Thymus (tissue), 11 donors: ENCODE data around the gene QKI. TPM values are rescaled to one million over a fixed set of nuclear protein-coding genes. Genes with fewer than 3 reads are reported as not detected.
"Not testable (repeated sequence)": the region's sequence is repeated elsewhere in the genome, so short reads cannot be mapped to it uniquely, and the experiment has no call there.

Experiments
- DNase-seq, 9 donors: peaks; one replicate each; pipeline ENCODE4 v3.0.0-alpha.2; 2013; ENCODE audit warnings: low spot score in 9 of 9, low read depth in 6 of 9, missing footprints in 1 of 9
- H3K27ac ChIP-seq, 2 donors: one replicate each; pipeline ENCODE4 v1.5.1; 2013; ENCODE audit warnings: control low read depth in 1 of 2, low read depth in 1 of 2, low read length in 1 of 2, mild to moderate bottlenecking in 1 of 2, moderate library complexity in 1 of 2
- H3K27me3 ChIP-seq, 2 donors: one replicate each; pipeline ENCODE4 v1.5.1; 2013; ENCODE audit warnings: low read length in 1 of 2; ENCODE audit not compliant: control insufficient read depth in 2 of 2, insufficient read depth in 1 of 2
- H3K36me3 ChIP-seq, 2 donors: one replicate each; pipeline ENCODE4 v1.5.1; 2013; ENCODE audit warnings: low read length in 1 of 2, mild to moderate bottlenecking in 1 of 2, moderate library complexity in 1 of 2; ENCODE audit not compliant: control insufficient read depth in 2 of 2, insufficient read depth in 2 of 2
- H3K4me1 ChIP-seq, 2 donors: one replicate each; pipeline ENCODE4 v1.5.1; 2013; ENCODE audit warnings: low read length in 2 of 2; ENCODE audit not compliant: control insufficient read depth in 2 of 2, insufficient read depth in 2 of 2
- H3K4me3 ChIP-seq, 2 donors: one replicate each; pipeline ENCODE4 v1.5.1; 2013; ENCODE audit warnings: low read length in 2 of 2, control low read depth in 1 of 2, mild to moderate bottlenecking in 1 of 2
- H3K9me3 ChIP-seq, 2 donors: one replicate each; pipeline ENCODE4 v1.5.1; 2013; ENCODE audit warnings: low read length in 1 of 2, mild to moderate bottlenecking in 1 of 2; ENCODE audit not compliant: control insufficient read depth in 2 of 2, insufficient read depth in 1 of 2
- WGBS: extraction: QIAGEN DNeasy Blood & Tissue Kit; methylation state at CpG from one replicate; pipeline ENCODE4 v1.1.7; 2013; 5-methylcytosine and 5-hydroxymethylcytosine counted together
- polyA plus RNA-seq: library from polyadenylated mRNA; stranded (reverse); fragments of 200-250 nt; gene quantifications from one replicate; pipeline ENCODE4 v1.2.3, GENCODE V29; 2013
- total RNA-seq: library from RNA; stranded (reverse); fragments of 120-200 nt; gene quantifications from one replicate; pipeline ENCODE4 v1.2.4, GENCODE V29; 2013
- donor health status: healthy.

The QKI gene
- total and polyA plus RNA-seq, 2 donors, result 23.5 to 80.1 TPM

- no peak overlapping the region for H3K27ac ChIP-seq
- H3K4me3 ChIP-seq, result no peak overlapping the region
- no peaks in the 10 kb centered on the region for H3K9me3 ChIP-seq
- H3K4me1 ChIP-seq, result no peaks in the 10 kb centered on the region
- WGBS, result 76% methylated on average over 9 of the region's 9 CpGs
- no peaks in the 10 kb centered on the region for H3K27me3 ChIP-seq
- H3K36me3 ChIP-seq, result no peaks in the 10 kb centered on the region
- no peak for DNase-seq
Measured at GRCh38 chr6:163373240-163373639, 41.3 kb upstream of the QKI start.

GRCh38 chr6:163375361-163375760 is 39.2 kb upstream of the QKI start:
- H3K9me3 ChIP-seq, result no peaks in the 10 kb centered on the region
- H3K4me1 ChIP-seq, result no peaks in the 10 kb centered on the region
- no peak overlapping the region for H3K4me3 ChIP-seq
- no peak overlapping the region for H3K27ac ChIP-seq
- H3K36me3 ChIP-seq, result no peaks in the 10 kb centered on the region
- 95% methylated on average over 10 of the region's 10 CpGs for WGBS
- no peak for DNase-seq
- no peaks in the 10 kb centered on the region for H3K27me3 ChIP-seq

GRCh38 chr6:163376187-163376586 is 38.3 kb upstream of the QKI start:
- Histone ChIP-seq H3K4me3 (no peak overlapping the region), H3K27ac (no peak overlapping the region), H3K27me3 (no peaks in the 10 kb centered on the region), H3K4me1 (no peaks in the 10 kb centered on the region), H3K36me3 (no peaks in the 10 kb centered on the region), H3K9me3 (no peaks in the 10 kb centered on the region)
- no peak for DNase-seq
- WGBS, result 97% methylated on average over 7 of the region's 7 CpGs

- Histone ChIP-seq H3K4me1 (no peaks in the 10 kb centered on the region), H3K27me3 (no peaks in the 10 kb centered on the region), H3K36me3 (no peaks in the 10 kb centered on the region), H3K27ac (no peak overlapping the region), H3K9me3 (no peaks in the 10 kb centered on the region), H3K4me3 (no peak overlapping the region)
- DNase-seq, result no peak
- 96% methylated on average over 10 of the region's 10 CpGs for WGBS
Measured at GRCh38 chr6:163377561-163377960, 37.0 kb upstream of the QKI start.

GRCh38 chr6:163380216-163380615 is 34.3 kb upstream of the QKI start:
- DNase-seq, result no peak
- no peaks in the 10 kb centered on the region for H3K4me1 ChIP-seq

GRCh38 chr6:163381118-163381756 is 33.3 kb upstream of the QKI start:
- WGBS, result 97% methylated on average over 8 of the region's 8 CpGs
- H3K27ac ChIP-seq, result no peak overlapping the region
- H3K27me3 ChIP-seq, result no peaks in the 10 kb centered on the region
- H3K4me3 ChIP-seq, result no peak overlapping the region
- H3K4me1 ChIP-seq, result no peaks in the 10 kb centered on the region
- no peak for DNase-seq
- H3K36me3 ChIP-seq, result no peaks in the 10 kb centered on the region
- H3K9me3 ChIP-seq, result no peaks in the 10 kb centered on the region

More at GRCh38 chr6:163380216-163380615, 34.3 kb upstream of the QKI start:
- Histone ChIP-seq H3K36me3 (no peaks in the 10 kb centered on the region), H3K27me3 (no peaks in the 10 kb centered on the region), H3K27ac (no peak overlapping the region), H3K4me3 (no peak overlapping the region), H3K9me3 (no peaks in the 10 kb centered on the region)
- 92% methylated on average over 7 of the region's 7 CpGs for WGBS

GRCh38 chr6:163383396-163383795 is 31.1 kb upstream of the QKI start:
- H3K36me3 ChIP-seq, H3K9me3 ChIP-seq, DNase-seq, H3K4me3 ChIP-seq, H3K27ac ChIP-seq, H3K4me1 ChIP-seq, H3K27me3 ChIP-seq: not testable (repeated sequence)
- 92% methylated on average over 3 of the region's 3 CpGs for WGBS

GRCh38 chr6:163383912-163384311 is 30.6 kb upstream of the QKI start:
- Histone ChIP-seq H3K9me3 (no peaks in the 10 kb centered on the region), H3K27me3 (no peaks in the 10 kb centered on the region), H3K4me3 (no peak overlapping the region), H3K4me1 (no peaks in the 10 kb centered on the region), H3K36me3 (no peaks in the 10 kb centered on the region), H3K27ac (no peak overlapping the region)
- DNase-seq, result no peak
- WGBS, result 96% methylated on average over 5 of the region's 5 CpGs

- H3K36me3 ChIP-seq, result no peaks in the 10 kb centered on the region
- H3K4me3 ChIP-seq, result no peak overlapping the region
- WGBS, result 4% methylated on average over 2 of the region's 2 CpGs
- DNase-seq, result no peak
- H3K4me1 ChIP-seq, result no peaks in the 10 kb centered on the region
- no peak overlapping the region for H3K27ac ChIP-seq
- no peaks in the 10 kb centered on the region for H3K27me3 ChIP-seq
- no peaks in the 10 kb centered on the region for H3K9me3 ChIP-seq
Measured at GRCh38 chr6:163384510-163384909, 30.0 kb upstream of the QKI start.
